GM12892 (cell line): ENCODE measurements around the gene TRPC4AP.

Experiments used
- POLR2A ChIP-seq: IDR thresholded peaks from 2 replicates; pipeline ENCODE4 v1.6.1; 2011; ENCODE audit warnings: low read depth, low read length, control low read depth
- POLR2AphosphoS5 ChIP-seq: IDR thresholded peaks from 2 replicates; pipeline ENCODE4 v1.6.1; 2011; ENCODE audit warnings: low read depth, low read length, control low read depth

DNA sequence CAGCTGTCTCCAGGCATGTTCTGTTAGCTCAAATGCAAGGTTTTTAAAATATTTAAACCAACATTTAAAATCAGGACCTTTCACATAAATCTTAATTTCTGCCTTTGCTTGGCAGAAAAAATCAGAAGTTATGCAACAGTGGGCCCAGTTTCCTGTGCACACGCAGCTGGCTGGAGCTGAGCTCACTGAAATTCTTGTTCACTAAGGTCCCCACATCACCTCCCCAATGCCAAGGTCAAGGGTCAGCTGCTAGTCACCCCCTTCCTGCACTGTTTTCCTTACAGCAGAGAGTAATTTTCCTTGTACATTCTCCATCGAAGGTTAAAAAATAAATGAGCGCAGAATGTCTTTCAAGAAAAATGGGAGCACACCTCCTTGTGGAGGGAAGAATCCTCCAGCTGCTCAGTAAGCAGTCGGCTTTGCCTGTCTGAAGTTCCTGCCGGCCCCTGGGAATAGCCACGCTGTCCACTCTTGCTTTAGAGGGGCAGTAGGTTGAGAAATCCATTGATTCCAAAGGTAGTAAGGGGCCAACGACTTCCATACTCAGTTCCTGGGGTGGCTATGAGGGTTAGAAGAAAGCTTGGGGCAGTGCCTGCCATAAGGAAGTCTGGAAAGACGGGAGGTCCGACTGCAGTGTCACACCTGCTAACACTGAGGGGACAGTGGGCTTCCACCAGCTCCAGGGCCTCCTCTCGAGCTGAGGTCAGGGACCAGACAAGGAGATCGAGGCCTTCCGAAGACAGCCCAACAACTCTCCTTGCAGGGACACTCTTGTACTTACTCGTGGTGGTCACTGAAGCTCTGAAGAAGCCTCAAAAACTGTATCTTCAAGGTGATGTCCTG, 80.2 kb downstream of the TRPC4AP start:
- TF ChIP-seq POLR2A (no peak), POLR2AphosphoS5 (no peak)
